Muscle of back (tissue), 11 donors: ENCODE measurements around the gene PCAT6. TPM values are rescaled to one million over a fixed set of nuclear protein-coding genes. Genes with fewer than 3 reads are reported as not detected.

Source experiments
- DNase-seq, 3 donors: peaks; one replicate each; pipeline versions ENCODE4 v3.0.0 to v3.0.0-alpha.2; 2013
- polyA plus RNA-seq, 10 donors: library from polyadenylated mRNA; unstranded; fragments of 120-200 nt; gene quantifications; one replicate each; pipeline ENCODE4 v1.2.1, GENCODE V29; 2013; ENCODE audit not compliant: insufficient read length in 10 of 10

PCAT6 gene
- polyA plus RNA-seq, 10 donors, result 1.6 to 4.0 (median 2.4) TPM

- DNase-seq, result no peak
Measured at GRCh38 chr1:202844259-202844658, 33.5 kb downstream of the PCAT6 start.

- no peak for DNase-seq
Measured at GRCh38 chr1:202844935-202845334, 34.2 kb downstream of the PCAT6 start.

GRCh38 chr1:202848191-202848542 is 37.4 kb downstream of the PCAT6 start:
- no peak for DNase-seq

- DNase-seq, result peak in 1 of 3 donors; percentile 27
Measured at GRCh38 chr1:202850593-202851362, 40.0 kb downstream of the PCAT6 start.

GRCh38 chr1:202852163-202852904 is 41.6 kb downstream of the PCAT6 start:
- DNase-seq, result peak in 2 of 3 donors; percentile 7 to 32

- no peak for DNase-seq
Measured at GRCh38 chr1:202854787-202855186, 44.0 kb downstream of the PCAT6 start.

- DNase-seq, result no peak
Measured at GRCh38 chr1:202856014-202856413, 45.3 kb downstream of the PCAT6 start.

- no peak for DNase-seq
Measured at GRCh38 chr1:202857136-202857610, 46.4 kb downstream of the PCAT6 start.

GRCh38 chr1:202858331-202858730 is 47.6 kb downstream of the PCAT6 start:
- peak; percentile 9 to 80 (median 30) for DNase-seq

GRCh38 chr1:202858789-202859414 is 48.1 kb downstream of the PCAT6 start:
- DNase-seq, result no peak

- peak; percentile 4 to 62 (median 19) for DNase-seq
Measured at GRCh38 chr1:202860744-202861419, 50.1 kb downstream of the PCAT6 start.

Other genes with a start within 250 kb of the PCAT6 start
- gene SYT2, start 100.5 kb upstream of the PCAT6 start, polyA plus RNA-seq, result under 1 TPM; 0.27 to 0.94 (median 0.39) TPM
- gene KDM5B, start 2.5 kb upstream of the PCAT6 start, polyA plus RNA-seq, result 10 to 100 TPM; 41.8 to 55.4 (median 45.2) TPM
- gene RABIF, start 78.2 kb downstream of the PCAT6 start, polyA plus RNA-seq, result 1 to 10 TPM; 5.8 to 7.9 (median 7.2) TPM
- 10 to 100 TPM; 16.8 to 26.1 (median 20.7) TPM for gene KLHL12, start 116.3 kb downstream of the PCAT6 start, polyA plus RNA-seq
- 100 to 1,000 TPM in 1 of 10 donors, 10 to 100 TPM in 9; 60.7 to 106 (median 70.6) TPM for gene ADIPOR1, start 147.4 kb downstream of the PCAT6 start, polyA plus RNA-seq
- 10 to 100 TPM; 59.8 to 95.6 (median 73.7) TPM for gene CYB5R1, start 156.3 kb downstream of the PCAT6 start, polyA plus RNA-seq
- 10 to 100 TPM; 35.2 to 50.1 (median 39.5) TPM for gene TMEM183A, start 196.4 kb downstream of the PCAT6 start, polyA plus RNA-seq
- 10 to 100 TPM; 19.9 to 68.4 (median 43.9) TPM for gene PPFIA4, start 215.5 kb downstream of the PCAT6 start, polyA plus RNA-seq